Upper lobe of left lung (tissue), 6 donors: ENCODE data around the gene RAD21L1. TPM values are rescaled to one million over a fixed set of nuclear protein-coding genes. Genes with fewer than 3 reads are reported as not detected.
A peak's percentile ranks its signal among the peaks of the same experiment; 100 is the strongest.

ENCODE experiments used
- ATAC-seq, 2 donors: fragments of 200-7000 bp; cut with Tn5 transposase; one replicate each; pipeline ENCODE4 v1.9.1; 2022; ENCODE audit warnings: mild to moderate bottlenecking in 2 of 2, moderate library complexity in 2 of 2; ENCODE audit not compliant: low FRiP score in 2 of 2
- DNase-seq, 2 donors: peaks; one replicate each; pipeline ENCODE4 v3.0.0-alpha.2; 2019 to 2020
- H3K27ac ChIP-seq, 4 donors: fragments of 200-600 bp; sonication (generic); one replicate each; pipeline ENCODE4 v1.5.1; 2016 to 2019
- H3K27me3 ChIP-seq, 4 donors: fragments of 200-600 bp; sonication (generic); one replicate each; pipeline ENCODE4 v1.5.1; 2017 to 2019
- H3K36me3 ChIP-seq, 4 donors: fragments of 200-600 bp; sonication (generic); one replicate each; pipeline ENCODE4 v1.5.1; 2016 to 2019
- H3K4me1 ChIP-seq, 4 donors: fragments of 200-600 bp; sonication (generic); one replicate each; pipeline ENCODE4 v1.5.1; 2018 to 2019
- H3K4me3 ChIP-seq, 4 donors: fragments of 200-600 bp; sonication (generic); one replicate each; pipeline ENCODE4 v1.5.1; 2017 to 2019; ENCODE audit warnings: mild to moderate bottlenecking in 2 of 4, moderate library complexity in 1 of 4
- H3K9me3 ChIP-seq, 4 donors: fragments of 200-600 bp; sonication (generic); one replicate each; pipeline ENCODE4 v1.5.1; 2018 to 2019
- CTCF ChIP-seq, 6 experiments: fragments of 450-650 bp in 4 of 6; fragments of 200-600 bp in 2 of 6; sonication (generic) in 2 of 6; IDR thresholded peaks; one replicate each; pipeline ENCODE4 v1.5.1; 2016 to 2019; ENCODE audit warnings: antibody characterized with exemption in 6 of 6
- EP300 ChIP-seq, 4 donors: sonication (generic); formaldehyde crosslinking; IDR thresholded peaks; one replicate each; pipeline ENCODE4 v1.5.1; 2017; ENCODE audit warnings: antibody characterized with exemption in 4 of 4, control low read depth in 2 of 4
- POLR2A ChIP-seq, 4 donors: fragments of 450-650 bp; IDR thresholded peaks; one replicate each; pipeline ENCODE4 v1.5.1; 2016 to 2017; ENCODE audit warnings: antibody characterized with exemption in 4 of 4, mild to moderate bottlenecking in 2 of 4
- POLR2AphosphoS5 ChIP-seq, 2 donors: sonication (generic); formaldehyde crosslinking; IDR thresholded peaks; one replicate each; pipeline ENCODE4 v1.5.1; 2017; ENCODE audit warnings: antibody characterized with exemption in 2 of 2
- WGBS, 2 donors: methylation state at CpG; one replicate each; pipeline ENCODE4 v1.1.5; 2017 to 2018; 5-methylcytosine and 5-hydroxymethylcytosine counted together
- total RNA-seq, 6 donors: library from RNA; depleted of rRNA in 4 of 6; stranded (reverse); fragments of >200 nt in 4 of 6; gene quantifications; one replicate each; pipeline versions ENCODE4 v1.1.0 to v1.2.1, GENCODE V29; 2016 to 2021
- donor health status: DM: no; HTN: no; CAD: no; lungs with moderate emphysema.
- donor health status: DM: no; HTN: yes; CAD: no; lungs with severe emphysema.

Gene RAD21L1
- total RNA-seq, 6 donors from 2014 or later = not detected

- Histone ChIP-seq H3K27me3 (peaks cover 0 to 15% (median 7%) of the 10 kb centered on the region in 4 donors), H3K36me3 (peaks cover 0 to 24% (median 3%) of the 10 kb centered on the region in 4 donors), H3K4me3 (no peak overlapping the region), H3K27ac (no peak overlapping the region), H3K9me3 (no peaks in the 10 kb centered on the region), H3K4me1 (peaks cover 10 to 21% (median 14%) of the 10 kb centered on the region in 4 donors)
- WGBS, 2 donors = 94 to 96% methylated on average over 12 to 27 of the region's 27 CpGs
- no peak for ATAC-seq
- TF ChIP-seq POLR2A (IDR thresholded peaks at IDR 0.05) (no peak), POLR2AphosphoS5 (IDR thresholded peaks at IDR 0.05) (no peak), CTCF (IDR thresholded peaks at IDR 0.05) (no peak), EP300 (IDR thresholded peaks at IDR 0.05) (no peak)
- peak in 1 of 2 donors; percentile 64 for DNase-seq
Observed at GRCh38 chr20:1180949-1181348, 44.9 kb upstream of the RAD21L1 start.

DNA sequence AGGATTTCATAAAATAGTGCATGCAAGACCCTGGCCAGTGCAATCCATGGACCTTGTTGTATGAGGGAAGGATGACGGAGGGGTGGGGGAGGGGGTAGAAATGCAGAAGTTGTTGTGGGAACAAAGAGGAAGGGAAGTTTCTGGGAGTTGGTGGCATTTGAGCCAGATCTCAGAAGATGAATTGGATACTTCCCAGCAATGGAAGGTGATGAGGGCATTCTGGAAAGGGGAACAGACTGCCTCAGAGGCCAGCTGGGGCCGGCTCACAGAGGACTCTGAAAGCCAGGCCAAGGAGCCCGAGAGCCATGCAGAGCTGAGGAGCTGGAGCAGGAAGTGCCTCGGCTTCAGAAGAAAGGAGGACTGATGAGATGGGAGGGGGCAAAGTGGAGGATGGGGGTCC, 43.7 kb upstream of the RAD21L1 start:
- ATAC-seq (no peak), DNase-seq (no peak)
- no peak overlapping the region for H3K4me3 ChIP-seq
- peaks cover 13 to 24% (median 19%) of the 10 kb centered on the region in 4 donors for H3K4me1 ChIP-seq
- 30 to 46% methylated on average over 4 of the region's 4 CpGs for WGBS, 2 donors
- TF ChIP-seq CTCF (IDR thresholded peaks at IDR 0.05) (no peak), POLR2A (IDR thresholded peaks at IDR 0.05) (no peak), EP300 (IDR thresholded peaks at IDR 0.05) (no peak)
- peaks cover 0 to 14% (median 0%) of the 10 kb centered on the region in 4 donors for H3K36me3 ChIP-seq
- no peak overlapping the region for H3K27ac ChIP-seq
- H3K27me3 ChIP-seq = peaks cover 0 to 16% (median 7%) of the 10 kb centered on the region in 4 donors
- H3K9me3 ChIP-seq = no peaks in the 10 kb centered on the region

- WGBS, 2 donors = 74 to 83% methylated on average over 6 of the region's 6 CpGs
Observed at GRCh38 chr20:1183153-1183552, 42.7 kb upstream of the RAD21L1 start.

GRCh38 chr20:1184260-1184637, 41.6 kb upstream of the RAD21L1 start:
- peak overlapping the region in 3 of 4 donors; percentile 53 to 69 (median 60) for H3K4me3 ChIP-seq
- TF ChIP-seq EP300 (IDR thresholded peaks at IDR 0.05) (no peak), POLR2A (IDR thresholded peaks at IDR 0.05) (no peak), CTCF (IDR thresholded peaks at IDR 0.05) (no peak), POLR2AphosphoS5 (IDR thresholded peaks at IDR 0.05) (no peak)
- WGBS, 2 donors = 23 to 41% methylated on average over 11 to 13 of the region's 13 CpGs
- no peak for ATAC-seq
- peaks cover 0 to 14% (median 0%) of the 10 kb centered on the region in 4 donors for H3K36me3 ChIP-seq
- DNase-seq = no peak
- H3K27me3 ChIP-seq = peaks cover 0 to 16% (median 7%) of the 10 kb centered on the region in 4 donors
- H3K4me1 ChIP-seq = peaks cover 13 to 24% (median 20%) of the 10 kb centered on the region in 4 donors
- H3K9me3 ChIP-seq = no peaks in the 10 kb centered on the region
- no peak overlapping the region for H3K27ac ChIP-seq

More at GRCh38 chr20:1183153-1183552, 42.7 kb upstream of the RAD21L1 start:
- no peak for DNase-seq
- Histone ChIP-seq H3K36me3 (peaks cover 0 to 14% (median 0%) of the 10 kb centered on the region in 4 donors), H3K27ac (no peak overlapping the region), H3K4me1 (peaks cover 13 to 24% (median 20%) of the 10 kb centered on the region in 4 donors), H3K4me3 (no peak overlapping the region), H3K27me3 (peaks cover 0 to 16% (median 7%) of the 10 kb centered on the region in 4 donors), H3K9me3 (no peaks in the 10 kb centered on the region)
- TF ChIP-seq POLR2AphosphoS5 (IDR thresholded peaks at IDR 0.05) (no peak), CTCF (IDR thresholded peaks at IDR 0.05) (no peak), POLR2A (IDR thresholded peaks at IDR 0.05) (no peak), EP300 (IDR thresholded peaks at IDR 0.05) (no peak)
- no peak for ATAC-seq
